Tibial nerve (tissue), 4 donors: Measurements from ENCODE around the gene SH2D5.

Experiments used
- EP300 ChIP-seq, 2 donors: sonication (generic); formaldehyde crosslinking; IDR thresholded peaks; one replicate each; pipeline ENCODE4 v1.6.1; 2017; ENCODE audit warnings: antibody characterized with exemption in 2 of 2, mild to moderate bottlenecking in 1 of 2
- POLR2A ChIP-seq, 2 donors: fragments of 450-650 bp; IDR thresholded peaks; one replicate each; pipeline ENCODE4 v1.6.1; 2017; ENCODE audit warnings: antibody characterized with exemption in 2 of 2, mild to moderate bottlenecking in 2 of 2, moderate library complexity in 2 of 2
- TF ChIP-seq, protein P1 (sequence below), 5 experiments: fragments of 200-600 bp in 3 of 5; fragments of 450-650 bp in 2 of 5; sonication (generic) in 3 of 5; IDR thresholded peaks; one replicate each; pipeline ENCODE4 v1.5.1; 2016 to 2019; ENCODE audit warnings: antibody characterized with exemption in 5 of 5, mild to moderate bottlenecking in 3 of 5, moderate library complexity in 2 of 5

DNA sequence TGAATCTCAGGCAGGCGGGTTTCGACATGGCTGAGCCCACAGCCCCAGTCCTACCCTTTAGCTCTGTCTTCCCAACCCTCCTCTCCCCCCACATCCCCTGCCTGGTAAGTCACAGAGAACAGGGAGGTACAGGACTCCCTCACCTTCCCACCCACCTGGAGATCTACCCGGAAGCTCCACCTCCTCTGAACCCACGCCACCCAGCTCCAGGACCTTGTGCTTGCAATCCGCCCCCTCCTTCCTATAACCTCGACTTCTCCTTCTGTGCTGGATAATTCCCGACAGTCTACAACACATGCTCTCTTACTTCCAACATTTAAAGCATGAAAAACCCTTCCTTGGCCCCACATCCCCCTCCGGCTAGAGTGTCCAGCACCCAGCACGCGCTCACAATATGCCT lies 37.0 kb downstream of the SH2D5 start:
- TF ChIP-seq, protein P1, sequence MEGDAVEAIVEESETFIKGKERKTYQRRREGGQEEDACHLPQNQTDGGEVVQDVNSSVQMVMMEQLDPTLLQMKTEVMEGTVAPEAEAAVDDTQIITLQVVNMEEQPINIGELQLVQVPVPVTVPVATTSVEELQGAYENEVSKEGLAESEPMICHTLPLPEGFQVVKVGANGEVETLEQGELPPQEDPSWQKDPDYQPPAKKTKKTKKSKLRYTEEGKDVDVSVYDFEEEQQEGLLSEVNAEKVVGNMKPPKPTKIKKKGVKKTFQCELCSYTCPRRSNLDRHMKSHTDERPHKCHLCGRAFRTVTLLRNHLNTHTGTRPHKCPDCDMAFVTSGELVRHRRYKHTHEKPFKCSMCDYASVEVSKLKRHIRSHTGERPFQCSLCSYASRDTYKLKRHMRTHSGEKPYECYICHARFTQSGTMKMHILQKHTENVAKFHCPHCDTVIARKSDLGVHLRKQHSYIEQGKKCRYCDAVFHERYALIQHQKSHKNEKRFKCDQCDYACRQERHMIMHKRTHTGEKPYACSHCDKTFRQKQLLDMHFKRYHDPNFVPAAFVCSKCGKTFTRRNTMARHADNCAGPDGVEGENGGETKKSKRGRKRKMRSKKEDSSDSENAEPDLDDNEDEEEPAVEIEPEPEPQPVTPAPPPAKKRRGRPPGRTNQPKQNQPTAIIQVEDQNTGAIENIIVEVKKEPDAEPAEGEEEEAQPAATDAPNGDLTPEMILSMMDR (IDR thresholded peaks at IDR 0.05) = no peak
- TF ChIP-seq POLR2A (IDR thresholded peaks at IDR 0.05) = no peak
- TF ChIP-seq EP300 (IDR thresholded peaks at IDR 0.05) = no peak
